Activated naive CD4-positive, alpha-beta T cell treated with anti-CD3 and anti-CD28 coated beads, Interleukin-2, amount 10 ng/mL, durations not matched to agents 7 days and 5 days (primary cell): ENCODE data around the gene ST6GAL1.
"Not testable (repeated sequence)": the region's sequence is repeated elsewhere in the genome, so short reads cannot be mapped to it uniquely, and the experiment has no call there.

Experiments
- CTCF ChIA-PET: fragments of 350-600 bp; sonication (Branson Sonifier 250); formaldehyde crosslinking; loops from one replicate; lab custom pipeline; 2021; ENCODE audit warnings: antibody characterized with exemption; lab: Charles Lee
- DNase-seq: peaks from one replicate; pipeline ENCODE4 v3.0.0-alpha.2; 2020
- H3K27ac Mint-ChIP-seq: one replicate; pipeline ENCODE4 v1.8.0; 2021; ENCODE audit warnings: mild to moderate bottlenecking, moderate library complexity, mixed read lengths
- H3K27me3 Mint-ChIP-seq: one replicate; pipeline ENCODE4 v1.8.0; 2021; ENCODE audit warnings: mild to moderate bottlenecking, mixed read lengths
- H3K36me3 Mint-ChIP-seq: one replicate; pipeline ENCODE4 v1.8.0; 2021; ENCODE audit warnings: mixed read lengths
- H3K4me1 Mint-ChIP-seq: one replicate; pipeline ENCODE4 v1.8.0; 2021; ENCODE audit warnings: mixed read lengths
- H3K4me3 Mint-ChIP-seq: one replicate; pipeline ENCODE4 v1.8.0; 2021; ENCODE audit warnings: mild to moderate bottlenecking, moderate library complexity, mixed read lengths
- H3K9me3 Mint-ChIP-seq: one replicate; pipeline ENCODE4 v1.8.0; 2021; ENCODE audit warnings: mixed read lengths

ST6GAL1 gene

GRCh38 chr3:186930143-186930640 is at the start of gene ST6GAL1:
Gene ST6GAL1 (plus strand): TSS chr3:186930526. CDS start chr3:187042704, 112,178 bp downstream.
- Mint-ChIP-seq H3K27ac (peak within 1 kb of the TSS; percentile 87), H3K27me3 (peaks cover 4% of the 10 kb centered on the region), H3K9me3 (peaks cover 2% of the 10 kb centered on the region), H3K4me3 (peak within 1 kb of the TSS; percentile 83), H3K36me3 (peaks cover 28% of the 10 kb centered on the region), H3K4me1 (peaks cover 30% of the 10 kb centered on the region)
- CTCF ChIA-PET = interaction anchor here (0.7 to 5.5 kb wide), 7 partner anchors 9 to 136 kb away, joined by 3 to 56 read pairs (median 6); no protein-coding TSS in a partner anchor
- peak; percentile 88 for DNase-seq

GRCh38 chr3:186882150-186882524 is 48.2 kb upstream of the ST6GAL1 start:
- no peaks in the 10 kb centered on the region for H3K27me3 Mint-ChIP-seq
- H3K4me3 Mint-ChIP-seq = no peak overlapping the region
- CTCF ChIA-PET = interaction anchor here (1.2 to 2.2 kb wide), 4 partner anchors 33 to 283 kb away, joined by 3 to 10 read pairs (median 6); partner anchors contain the start of gene ST6GAL1
- H3K4me1 Mint-ChIP-seq = peaks cover 47% of the 10 kb centered on the region
- H3K27ac Mint-ChIP-seq = peak overlapping the region; percentile 21
- peaks cover 1% of the 10 kb centered on the region for H3K36me3 Mint-ChIP-seq
- no peak for DNase-seq
- peaks cover 4% of the 10 kb centered on the region for H3K9me3 Mint-ChIP-seq

GRCh38 chr3:186882881-186883685 is 47.2 kb upstream of the ST6GAL1 start:
- Mint-ChIP-seq H3K36me3 (peaks cover 1% of the 10 kb centered on the region), H3K27ac (peak overlapping the region; percentile 64), H3K4me1 (peaks cover 47% of the 10 kb centered on the region), H3K4me3 (no peak overlapping the region), H3K9me3 (peaks cover 3% of the 10 kb centered on the region), H3K27me3 (no peaks in the 10 kb centered on the region)
- CTCF ChIA-PET = interaction anchor here (1.9 kb wide), 1 partner anchor 33 kb away, joined by 6 read pairs; no protein-coding TSS in a partner anchor
- DNase-seq = peak; percentile 40

- Mint-ChIP-seq H3K4me1 (peaks cover 47% of the 10 kb centered on the region), H3K9me3 (peaks cover 3% of the 10 kb centered on the region), H3K4me3 (no peak overlapping the region), H3K36me3 (peaks cover 1% of the 10 kb centered on the region), H3K27ac (peak overlapping the region; percentile 61), H3K27me3 (no peaks in the 10 kb centered on the region)
- CTCF ChIA-PET = interaction anchor here (1.0 kb wide), 1 partner anchor 34 kb away, joined by 3 read pairs; no protein-coding TSS in a partner anchor
- DNase-seq = no peak
These were observed 46.7 kb upstream of the ST6GAL1 start for GRCh38 chr3:186883686-186884058.

- H3K27ac Mint-ChIP-seq, H3K9me3 Mint-ChIP-seq, H3K4me3 Mint-ChIP-seq, H3K36me3 Mint-ChIP-seq, CTCF ChIA-PET, DNase-seq, H3K27me3 Mint-ChIP-seq: not testable (repeated sequence)
- H3K4me1 Mint-ChIP-seq = peaks cover 38% of the 10 kb centered on the region
These were observed 45.5 kb upstream of the ST6GAL1 start for GRCh38 chr3:186884868-186885267.

GRCh38 chr3:186886202-186886981 is 43.9 kb upstream of the ST6GAL1 start:
- no peak overlapping the region for H3K27ac Mint-ChIP-seq

GRCh38 chr3:186887507-186887938 is 42.8 kb upstream of the ST6GAL1 start:
- H3K36me3 Mint-ChIP-seq, CTCF ChIA-PET: not testable (repeated sequence)

More at GRCh38 chr3:186886202-186886981, 43.9 kb upstream of the ST6GAL1 start:
- Mint-ChIP-seq H3K27me3 (peaks cover 10% of the 10 kb centered on the region), H3K4me1 (peaks cover 26% of the 10 kb centered on the region), H3K4me3 (no peak overlapping the region), H3K36me3 (no peaks in the 10 kb centered on the region), H3K9me3 (peaks cover 3% of the 10 kb centered on the region)
- CTCF ChIA-PET = no interaction called here
- DNase-seq = no peak

GRCh38 chr3:186888569-186888968 is 41.8 kb upstream of the ST6GAL1 start:
- no peak overlapping the region for H3K27ac Mint-ChIP-seq
- H3K4me1 Mint-ChIP-seq = peaks cover 7% of the 10 kb centered on the region
- CTCF ChIA-PET = no interaction called here
- H3K36me3 Mint-ChIP-seq = no peaks in the 10 kb centered on the region
- no peak for DNase-seq
- H3K9me3 Mint-ChIP-seq = peaks cover 2% of the 10 kb centered on the region
- H3K27me3 Mint-ChIP-seq = peaks cover 14% of the 10 kb centered on the region
- no peak overlapping the region for H3K4me3 Mint-ChIP-seq

More at GRCh38 chr3:186887507-186887938, 42.8 kb upstream of the ST6GAL1 start:
- DNase-seq, H3K4me3 Mint-ChIP-seq, H3K27ac Mint-ChIP-seq, H3K9me3 Mint-ChIP-seq: not testable (repeated sequence)
- H3K27me3 Mint-ChIP-seq = peaks cover 14% of the 10 kb centered on the region
- peaks cover 17% of the 10 kb centered on the region for H3K4me1 Mint-ChIP-seq

- DNase-seq, H3K36me3 Mint-ChIP-seq, H3K4me3 Mint-ChIP-seq, H3K9me3 Mint-ChIP-seq, CTCF ChIA-PET, H3K4me1 Mint-ChIP-seq, H3K27ac Mint-ChIP-seq: not testable (repeated sequence)
- H3K27me3 Mint-ChIP-seq = peaks cover 14% of the 10 kb centered on the region
These were observed 40.6 kb upstream of the ST6GAL1 start for GRCh38 chr3:186889698-186890097.

- H3K27ac Mint-ChIP-seq = no peak overlapping the region
- no peaks in the 10 kb centered on the region for H3K4me1 Mint-ChIP-seq
- peaks cover 14% of the 10 kb centered on the region for H3K27me3 Mint-ChIP-seq
- H3K36me3 Mint-ChIP-seq = no peaks in the 10 kb centered on the region
- H3K4me3 Mint-ChIP-seq = no peak overlapping the region
- DNase-seq = no peak
- CTCF ChIA-PET = interaction anchor here (1.1 kb wide), 1 partner anchor 41 kb away, joined by 3 read pairs; no protein-coding TSS in a partner anchor
- H3K9me3 Mint-ChIP-seq = no peaks in the 10 kb centered on the region
These were observed 39.4 kb upstream of the ST6GAL1 start for GRCh38 chr3:186890911-186891310.

GRCh38 chr3:186893071-186893470 is 37.3 kb upstream of the ST6GAL1 start:
- H3K4me1 Mint-ChIP-seq, H3K4me3 Mint-ChIP-seq, CTCF ChIA-PET, DNase-seq, H3K27ac Mint-ChIP-seq, H3K36me3 Mint-ChIP-seq, H3K9me3 Mint-ChIP-seq: not testable (repeated sequence)
- H3K27me3 Mint-ChIP-seq = peaks cover 14% of the 10 kb centered on the region

- Mint-ChIP-seq H3K36me3 (peaks cover 4% of the 10 kb centered on the region), H3K4me3 (no peak overlapping the region), H3K4me1 (peaks cover 8% of the 10 kb centered on the region), H3K9me3 (peaks cover 9% of the 10 kb centered on the region), H3K27me3 (peaks cover 5% of the 10 kb centered on the region), H3K27ac (no peak overlapping the region)
- DNase-seq = no peak
- CTCF ChIA-PET = no interaction called here
These were observed 34.9 kb upstream of the ST6GAL1 start for GRCh38 chr3:186895406-186895805.

GRCh38 chr3:186896006-186896405 is 34.3 kb upstream of the ST6GAL1 start:
- H3K27me3 Mint-ChIP-seq = peaks cover 5% of the 10 kb centered on the region
- peaks cover 4% of the 10 kb centered on the region for H3K36me3 Mint-ChIP-seq
- no peak for DNase-seq
- CTCF ChIA-PET = no interaction called here
- peaks cover 14% of the 10 kb centered on the region for H3K4me1 Mint-ChIP-seq
- H3K27ac Mint-ChIP-seq = no peak overlapping the region
- peaks cover 9% of the 10 kb centered on the region for H3K9me3 Mint-ChIP-seq
- no peak overlapping the region for H3K4me3 Mint-ChIP-seq

- Mint-ChIP-seq H3K9me3 (peaks cover 9% of the 10 kb centered on the region), H3K4me1 (peaks cover 19% of the 10 kb centered on the region), H3K27ac (no peak overlapping the region), H3K36me3 (peaks cover 4% of the 10 kb centered on the region), H3K27me3 (peaks cover 3% of the 10 kb centered on the region), H3K4me3 (no peak overlapping the region)
- no peak for DNase-seq
- CTCF ChIA-PET = no interaction called here
These were observed 33.5 kb upstream of the ST6GAL1 start for GRCh38 chr3:186896875-186897274.
